IPS-18c (cell line): Measurements from ENCODE around the gene GNG11.

Experiments
- H3K4me3 ChIP-seq: 2 replicates; pipeline ENCODE4 v1.7.0; 2013; ENCODE audit warnings: low read depth, mild to moderate bottlenecking, low read length, moderate library complexity; ENCODE audit not compliant: insufficient read depth
- H3K9me3 ChIP-seq: one replicate; pipeline ENCODE4 v1.6.1; 2013; ENCODE audit warnings: mild to moderate bottlenecking, low read length, moderate library complexity; ENCODE audit not compliant: control insufficient read depth, insufficient read depth

GNG11 gene

GRCh38 chr7:93933156-93933555 lies 11.6 kb downstream of the GNG11 start:
- no peak overlapping the region for H3K4me3 ChIP-seq
- H3K9me3 ChIP-seq: no peaks in the 10 kb centered on the region

GRCh38 chr7:93935102-93935501 lies 13.6 kb downstream of the GNG11 start:
- H3K4me3 ChIP-seq: no peak overlapping the region
- no peaks in the 10 kb centered on the region for H3K9me3 ChIP-seq

DNA sequence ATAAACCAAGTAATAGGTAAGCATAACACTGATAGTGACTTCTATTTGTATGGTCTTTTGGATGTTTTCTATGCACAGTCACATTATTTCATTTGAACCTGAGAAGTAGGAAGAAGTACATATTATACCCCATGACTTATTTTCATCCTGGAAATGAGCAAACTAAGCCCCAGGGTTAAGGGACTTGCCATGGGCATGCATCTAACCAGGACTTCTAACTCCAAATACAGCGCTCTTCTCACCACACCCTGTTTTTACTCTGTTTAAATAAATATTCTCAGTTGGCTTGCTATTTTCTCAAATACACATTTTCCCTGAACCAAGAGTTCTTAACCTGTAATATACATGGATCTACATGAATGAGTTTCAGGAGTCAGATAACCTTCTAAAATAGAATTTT lies 16.3 kb downstream of the GNG11 start:
- Histone ChIP-seq H3K4me3 (no peak overlapping the region), H3K9me3 (no peaks in the 10 kb centered on the region)

- Histone ChIP-seq H3K9me3 (no peaks in the 10 kb centered on the region), H3K4me3 (no peak overlapping the region)
Observed at GRCh38 chr7:93938293-93938692, 16.8 kb downstream of the GNG11 start.

DNA sequence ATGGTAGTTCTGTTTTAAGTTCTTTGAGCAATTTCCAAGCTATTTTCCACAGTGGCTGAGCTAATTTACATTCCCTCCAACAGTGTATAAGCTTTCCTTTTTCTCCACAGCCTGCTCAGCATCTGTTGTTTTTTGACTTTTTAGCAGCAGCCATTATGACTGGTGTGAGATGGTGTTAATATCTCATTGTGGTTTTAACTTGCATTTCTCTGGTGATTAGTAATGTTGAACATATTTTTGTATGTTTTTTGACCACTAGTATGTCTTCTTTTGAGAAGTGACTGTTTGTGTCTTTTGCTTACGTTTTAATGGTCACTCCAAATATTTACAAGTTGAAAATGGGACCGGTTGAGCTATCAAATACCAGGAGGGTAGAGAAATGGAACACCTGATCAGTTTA lies 20.4 kb downstream of the GNG11 start:
- H3K4me3 ChIP-seq: no peak overlapping the region
- H3K9me3 ChIP-seq: no peaks in the 10 kb centered on the region

DNA sequence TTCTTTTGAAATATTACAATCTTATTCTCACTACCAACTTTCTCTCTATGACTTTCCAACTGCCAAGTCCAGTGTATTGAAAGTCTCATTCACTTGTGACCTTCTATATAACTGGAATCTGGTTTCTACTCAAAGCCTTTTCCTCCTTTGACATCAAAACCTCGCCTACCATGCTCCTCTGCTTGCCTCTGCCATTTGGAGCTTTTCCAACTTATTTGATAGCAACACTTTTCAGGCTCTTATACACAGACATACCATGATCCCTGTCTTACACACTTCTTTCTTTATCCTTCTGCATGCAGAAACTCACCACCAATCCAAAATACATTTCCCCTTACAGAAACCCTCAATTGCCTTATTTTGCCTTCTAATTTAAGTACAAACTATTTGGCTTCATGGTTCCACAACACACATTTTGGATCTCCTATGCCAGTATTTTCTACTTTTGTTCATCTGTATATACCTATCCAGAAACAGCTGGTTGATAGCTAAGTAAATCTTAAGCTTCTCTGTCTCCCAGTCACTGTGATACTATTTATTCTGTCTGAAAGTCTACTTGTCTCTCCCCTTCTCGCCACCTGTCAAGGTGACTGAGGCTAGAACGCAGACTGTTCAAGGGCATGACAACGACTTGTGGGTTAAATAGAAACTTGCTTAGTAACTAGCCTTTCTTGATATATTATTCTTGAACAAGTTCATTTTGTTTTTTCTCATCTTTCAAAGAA lies 22.4 kb downstream of the GNG11 start:
- no peak overlapping the region for H3K4me3 ChIP-seq
- no peaks in the 10 kb centered on the region for H3K9me3 ChIP-seq

DNA sequence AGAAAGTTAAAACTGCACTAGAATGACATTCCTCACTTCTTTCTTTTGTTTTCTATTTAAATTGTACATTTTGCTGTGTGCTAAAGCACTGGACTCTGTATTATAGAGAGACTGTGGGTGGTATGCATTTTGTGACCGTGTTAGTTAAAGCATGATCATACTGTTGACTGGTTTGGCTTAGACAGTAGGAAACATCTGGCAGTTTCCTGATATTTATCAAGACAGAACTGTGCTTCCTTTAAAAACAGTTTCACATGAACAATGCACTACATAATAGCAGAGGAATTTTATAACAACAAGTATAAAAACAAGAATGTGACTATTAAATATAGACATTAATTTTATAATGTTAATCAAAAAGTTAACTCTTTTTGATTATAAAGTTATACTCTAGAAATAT lies 23.1 kb downstream of the GNG11 start:
- Histone ChIP-seq H3K4me3 (no peak overlapping the region), H3K9me3 (no peaks in the 10 kb centered on the region)

DNA sequence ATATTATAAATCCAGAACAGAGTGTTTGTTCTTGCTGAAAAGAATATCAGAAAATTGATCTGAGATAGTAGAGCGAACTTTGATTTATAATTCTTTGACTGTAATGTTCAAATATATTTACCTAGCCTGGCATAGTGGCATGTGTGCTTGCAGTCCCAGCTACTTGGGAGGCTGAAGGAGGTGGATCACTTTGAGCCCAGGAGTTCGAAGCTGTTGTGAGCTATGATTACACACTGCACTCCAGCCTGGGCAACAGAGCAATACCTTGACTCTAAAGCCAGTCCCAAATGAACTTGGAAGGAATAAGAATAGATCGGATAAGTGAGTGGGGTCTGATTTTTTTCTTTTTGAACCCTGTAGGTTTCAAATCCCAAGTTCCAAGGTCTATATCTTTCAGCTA lies 23.5 kb downstream of the GNG11 start:
- Histone ChIP-seq H3K4me3 (no peak overlapping the region), H3K9me3 (no peaks in the 10 kb centered on the region)

DNA sequence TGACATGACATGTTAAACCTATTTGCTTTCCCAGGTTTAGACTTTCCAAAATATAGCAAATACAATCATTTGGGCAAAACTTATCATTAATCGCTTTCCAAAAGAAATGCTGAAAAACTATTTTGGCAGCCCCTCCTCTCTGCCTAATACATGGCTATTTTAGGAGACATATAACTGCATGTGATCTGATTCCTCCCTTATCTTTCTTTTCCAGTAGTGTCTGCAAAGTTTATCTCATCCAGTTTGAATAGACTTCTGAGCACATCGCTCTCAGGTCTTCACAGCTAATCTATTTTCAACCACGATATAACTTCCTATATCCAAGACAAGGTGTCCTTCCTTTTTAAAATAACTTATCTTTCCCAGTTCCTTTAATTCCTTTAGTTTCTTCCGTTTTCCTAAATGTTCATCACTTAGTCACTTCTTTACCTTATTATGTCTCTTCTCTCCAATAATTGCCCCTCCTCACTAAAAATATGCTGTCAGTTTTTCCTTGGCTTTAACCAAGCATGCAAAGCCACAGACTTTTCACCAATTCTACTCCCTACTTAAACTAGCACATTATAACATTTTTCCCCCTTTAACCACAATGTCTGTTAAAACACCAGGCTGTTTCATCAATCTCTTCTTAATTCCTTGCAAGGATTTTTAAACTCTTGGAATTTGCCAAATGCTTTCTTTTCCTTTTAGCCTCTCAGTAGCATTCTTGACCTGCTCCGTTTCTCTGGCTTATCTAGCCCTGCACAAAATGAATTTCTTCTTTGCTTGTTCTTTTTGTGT lies 24.4 kb downstream of the GNG11 start:
- no peak overlapping the region for H3K4me3 ChIP-seq

DNA sequence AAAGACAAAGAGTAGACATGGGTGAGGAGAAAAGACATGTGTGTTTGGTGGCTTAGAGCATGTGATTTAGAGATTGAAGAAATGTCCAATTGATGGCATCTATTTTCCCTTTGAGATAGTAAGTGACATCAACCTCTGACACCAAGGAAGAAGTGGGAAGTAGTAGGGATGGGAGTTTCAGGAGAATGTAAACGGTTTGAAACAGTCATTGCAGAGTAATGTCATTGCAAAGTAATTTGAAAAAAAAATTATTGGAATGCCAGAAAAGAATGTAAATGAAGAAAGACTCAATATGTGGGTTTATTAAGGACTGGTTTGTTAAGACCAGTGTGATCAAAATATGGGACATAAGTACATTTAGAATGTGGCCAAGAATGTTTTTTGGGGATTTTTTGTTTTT lies 26.6 kb downstream of the GNG11 start:
- no peak overlapping the region for H3K4me3 ChIP-seq

More for the DNA sequence above, 24.4 kb downstream of the GNG11 start:
- H3K9me3 ChIP-seq: no peaks in the 10 kb centered on the region

GRCh38 chr7:93948873-93949272 lies 27.3 kb downstream of the GNG11 start:
- no peak overlapping the region for H3K4me3 ChIP-seq
- no peaks in the 10 kb centered on the region for H3K9me3 ChIP-seq

More for the DNA sequence above, 26.6 kb downstream of the GNG11 start:
- no peaks in the 10 kb centered on the region for H3K9me3 ChIP-seq

DNA sequence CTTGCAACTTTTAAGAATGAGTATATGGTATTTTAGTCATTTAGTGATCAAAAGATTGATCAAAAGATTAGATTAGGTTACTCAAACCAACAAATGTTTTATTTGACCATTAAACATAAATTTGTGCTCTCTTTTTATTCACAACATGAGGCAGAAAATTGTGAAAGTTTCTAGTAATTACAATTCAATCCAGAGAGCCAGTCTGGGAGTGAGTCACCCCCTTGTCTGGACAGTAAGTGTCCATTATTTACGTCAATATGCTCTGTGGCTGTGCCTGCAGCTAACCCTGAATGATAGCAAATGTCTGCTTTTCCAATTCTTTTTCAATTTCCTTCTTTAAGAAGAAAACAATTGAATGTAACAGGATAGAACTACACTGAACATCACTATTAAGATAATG lies 27.9 kb downstream of the GNG11 start:
- Histone ChIP-seq H3K4me3 (no peak overlapping the region), H3K9me3 (no peaks in the 10 kb centered on the region)

- Histone ChIP-seq H3K4me3 (no peak overlapping the region), H3K9me3 (no peaks in the 10 kb centered on the region)
Observed at GRCh38 chr7:93955304-93955703, 33.8 kb downstream of the GNG11 start.

GRCh38 chr7:93957767-93958166 lies 36.2 kb downstream of the GNG11 start:
- no peaks in the 10 kb centered on the region for H3K9me3 ChIP-seq
- H3K4me3 ChIP-seq: no peak overlapping the region

DNA sequence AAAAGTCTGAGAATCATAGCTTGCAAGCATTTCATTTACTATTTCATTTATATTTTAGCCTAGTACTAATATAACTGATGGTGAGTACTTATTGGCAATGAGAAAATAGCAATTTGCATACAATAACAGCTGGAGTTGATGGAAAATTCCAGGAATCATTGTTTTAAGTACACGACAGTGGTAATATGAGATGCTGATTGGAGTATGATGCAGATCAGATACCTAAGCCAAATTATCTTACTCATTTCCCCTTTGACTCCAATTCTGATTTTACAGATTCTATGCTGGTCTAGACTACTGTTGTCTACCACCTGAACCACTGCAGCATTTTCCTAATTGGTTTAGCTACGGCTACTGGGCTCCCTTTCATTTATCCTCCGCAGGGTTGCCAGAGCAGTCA lies 36.7 kb downstream of the GNG11 start:
- H3K9me3 ChIP-seq: no peaks in the 10 kb centered on the region
- H3K4me3 ChIP-seq: no peak overlapping the region

DNA sequence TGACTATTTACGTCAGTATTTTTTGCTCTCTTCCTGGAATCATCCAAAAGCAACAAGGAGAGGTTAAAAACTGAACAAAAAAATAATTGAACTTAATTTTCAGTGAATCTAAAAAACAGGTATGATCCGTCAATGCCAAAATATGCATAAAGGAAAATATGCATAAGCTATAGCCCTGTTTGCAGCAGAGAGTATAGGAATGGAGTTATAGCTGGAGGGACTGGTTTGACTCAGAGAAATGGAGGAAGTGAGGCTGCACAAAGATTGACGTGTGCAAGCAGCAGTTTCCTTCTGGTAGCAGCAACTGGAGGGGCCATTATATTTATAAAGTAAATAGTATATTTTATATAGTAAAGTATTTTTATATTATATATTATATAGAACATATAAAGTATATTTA lies 37.1 kb downstream of the GNG11 start:
- H3K9me3 ChIP-seq: no peaks in the 10 kb centered on the region
- no peak overlapping the region for H3K4me3 ChIP-seq

DNA sequence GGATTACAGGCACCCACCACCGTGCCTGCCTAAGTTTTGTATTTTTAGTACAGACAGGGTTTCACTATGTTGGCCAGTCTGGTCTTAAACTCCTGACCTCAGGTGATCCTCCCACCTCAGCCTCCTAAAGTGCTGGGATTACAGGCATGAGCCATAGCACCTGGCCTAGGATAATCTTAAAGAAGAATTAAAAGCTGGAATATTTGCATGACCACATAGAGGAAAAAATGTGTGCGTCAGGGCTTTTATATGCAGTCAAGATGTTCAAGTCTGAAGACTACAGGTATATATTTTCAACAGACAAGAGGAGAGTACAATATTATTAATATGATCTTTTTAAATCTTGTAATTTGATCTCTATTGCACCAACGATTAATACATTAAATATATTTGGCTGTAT lies 39.5 kb downstream of the GNG11 start:
- no peaks in the 10 kb centered on the region for H3K9me3 ChIP-seq
- H3K4me3 ChIP-seq: no peak overlapping the region

- Histone ChIP-seq H3K4me3 (no peak overlapping the region), H3K9me3 (no peaks in the 10 kb centered on the region)
Observed at GRCh38 chr7:93964262-93964661, 42.7 kb downstream of the GNG11 start.
